Activated naive CD8-positive, alpha-beta T cell treated with anti-CD3 and anti-CD28 coated beads, Interleukin-2, amount 50 U/mL, for 24 hours (primary cell): ENCODE results near the gene TBC1D3B.
"Not testable (repeated sequence)": the region's sequence is repeated elsewhere in the genome, so short reads cannot be mapped to it uniquely, and the experiment has no call there.

ENCODE experiments used
- ATAC-seq: fragments of 150-1000 bp; cut with Tn5 transposase; one replicate; pipeline ENCODE4 v1.10.0; 2021
- DNase-seq: peaks from one replicate; pipeline ENCODE4 v3.0.0; 2021
- H3K27ac Mint-ChIP-seq: one replicate; pipeline ENCODE4 v1.8.0; 2021; ENCODE audit warnings: mild to moderate bottlenecking, mixed read lengths
- H3K27me3 Mint-ChIP-seq: one replicate; pipeline ENCODE4 v1.8.0; 2021; ENCODE audit warnings: mixed read lengths
- H3K36me3 Mint-ChIP-seq: one replicate; pipeline ENCODE4 v1.8.0; 2021; ENCODE audit warnings: low read depth, mixed read lengths
- H3K4me1 Mint-ChIP-seq: one replicate; pipeline ENCODE4 v1.8.0; 2021; ENCODE audit warnings: mixed read lengths
- H3K4me3 Mint-ChIP-seq: one replicate; pipeline ENCODE4 v1.8.0; 2021; ENCODE audit warnings: mild to moderate bottlenecking, moderate library complexity, mixed read lengths
- H3K9me3 Mint-ChIP-seq: one replicate; pipeline ENCODE4 v1.8.0; 2021; ENCODE audit warnings: mixed read lengths

The TBC1D3B gene

DNA sequence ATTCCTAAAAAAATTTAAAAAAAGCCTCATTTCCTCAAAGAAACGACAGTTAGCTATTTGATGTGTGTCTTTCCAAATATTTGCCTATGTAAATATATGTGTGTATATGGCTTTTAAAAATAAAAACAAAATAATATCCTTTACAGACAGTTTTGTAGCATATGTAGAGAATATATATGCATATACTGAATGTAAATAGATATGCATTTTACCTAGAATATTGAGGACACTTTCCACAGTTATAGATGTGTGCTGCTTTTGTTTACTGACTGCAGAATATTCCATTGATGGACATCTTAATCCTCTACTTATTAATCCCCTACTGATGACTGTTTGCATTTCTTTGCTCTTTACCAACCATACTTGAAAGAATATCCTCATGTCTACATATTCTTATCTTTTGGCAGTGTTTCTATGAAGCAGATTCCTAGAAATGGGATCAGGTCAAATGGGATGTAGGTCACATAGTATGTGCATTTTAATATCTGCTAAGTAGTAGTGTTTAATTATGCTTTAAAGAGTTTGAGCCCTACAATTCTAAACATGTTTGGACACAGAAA lies 16.9 kb upstream of the TBC1D3B start:
- no peak overlapping the region for H3K4me3 Mint-ChIP-seq
- DNase-seq (no peak), ATAC-seq (no peak)
- peaks cover 36% of the 10 kb centered on the region for H3K27me3 Mint-ChIP-seq
- peaks cover 66% of the 10 kb centered on the region for H3K4me1 Mint-ChIP-seq
- H3K36me3 Mint-ChIP-seq = no peaks in the 10 kb centered on the region
- no peaks in the 10 kb centered on the region for H3K9me3 Mint-ChIP-seq
- no peak overlapping the region for H3K27ac Mint-ChIP-seq

DNA sequence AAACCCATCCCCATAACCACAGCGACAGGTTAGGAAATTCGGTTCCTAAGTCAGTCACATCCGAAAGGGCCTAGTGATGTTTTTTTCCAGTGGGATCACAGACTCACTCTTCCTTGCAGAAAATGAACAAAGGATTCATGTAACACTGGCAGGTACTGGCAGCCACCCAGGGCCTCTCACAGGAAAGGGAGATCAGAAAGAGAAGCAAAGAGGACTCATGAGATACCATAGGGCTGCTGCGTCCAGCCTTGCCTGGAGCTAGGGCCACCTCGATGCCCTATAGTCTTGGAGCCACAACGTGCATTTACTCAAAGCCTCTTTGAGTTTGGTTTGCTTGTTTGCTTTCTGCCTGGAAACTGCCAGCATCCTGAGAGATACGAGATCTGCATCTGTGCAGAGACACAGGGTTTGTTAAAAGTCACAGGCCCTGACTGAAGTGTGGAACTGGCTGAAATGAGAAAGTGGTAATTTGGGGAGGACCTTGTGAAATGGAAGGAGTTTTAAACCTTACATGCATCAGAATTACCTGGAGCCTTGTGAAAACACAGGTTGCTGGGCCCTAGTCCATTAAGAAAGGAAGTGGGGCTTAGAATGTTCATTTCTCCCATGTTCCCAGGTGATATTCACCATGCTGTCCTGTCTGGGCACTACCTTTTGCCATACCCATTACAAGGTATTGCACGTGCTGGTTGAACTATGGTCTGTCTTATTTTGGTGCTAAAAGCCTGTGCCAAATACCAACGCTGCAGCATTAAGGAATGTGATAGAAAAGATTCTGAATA lies 14.3 kb upstream of the TBC1D3B start:
- Mint-ChIP-seq H3K27ac (peak overlapping the region; percentile 12), H3K4me1 (peaks cover 55% of the 10 kb centered on the region), H3K27me3 (peaks cover 51% of the 10 kb centered on the region)
- not testable (repeated sequence) for H3K4me3 Mint-ChIP-seq, ATAC-seq, H3K9me3 Mint-ChIP-seq, H3K36me3 Mint-ChIP-seq, DNase-seq

DNA sequence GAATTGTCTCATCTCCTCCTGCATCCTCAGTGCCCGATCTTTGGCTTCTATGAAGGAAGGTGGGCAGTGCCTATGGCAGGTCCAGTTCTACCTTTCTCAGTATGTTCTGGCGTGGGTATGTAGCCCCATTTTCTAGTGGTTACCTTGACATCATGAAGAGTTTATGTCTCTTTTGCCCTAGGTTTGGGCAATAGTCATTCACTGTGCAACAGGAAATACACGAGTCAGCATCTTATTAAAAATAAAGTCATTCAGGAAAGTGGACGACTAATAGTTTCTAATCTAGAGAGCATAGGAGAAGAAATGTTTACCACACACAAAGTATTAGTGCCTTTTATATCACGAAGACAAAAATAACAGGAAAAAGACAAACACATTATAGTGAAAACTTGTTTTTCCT lies 13.6 kb upstream of the TBC1D3B start:
- not testable (repeated sequence) for H3K27ac Mint-ChIP-seq, H3K9me3 Mint-ChIP-seq, ATAC-seq, H3K36me3 Mint-ChIP-seq, H3K4me3 Mint-ChIP-seq, DNase-seq
- Mint-ChIP-seq H3K4me1 (peaks cover 51% of the 10 kb centered on the region), H3K27me3 (peaks cover 54% of the 10 kb centered on the region)

DNA sequence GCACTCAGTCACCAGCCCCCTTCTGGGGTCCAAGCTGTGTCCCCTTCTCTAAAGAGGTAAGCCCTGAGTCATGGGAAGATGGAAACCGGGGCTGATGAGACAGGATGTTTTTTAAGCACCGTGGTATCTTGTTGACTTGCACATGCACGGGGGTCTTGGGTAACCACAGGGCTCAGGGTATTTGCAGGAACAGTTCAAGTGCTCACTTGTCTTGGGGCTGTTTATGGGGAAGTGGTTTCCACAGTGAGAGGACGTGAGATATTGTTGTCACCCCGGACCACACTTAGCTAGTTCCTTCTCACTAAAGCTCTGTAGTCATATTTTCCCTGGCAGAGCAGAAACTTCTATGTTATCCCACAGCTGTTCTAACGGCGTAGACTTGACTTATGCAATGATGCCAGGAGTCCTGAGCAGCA lies 12.5 kb upstream of the TBC1D3B start:
- peaks cover 62% of the 10 kb centered on the region for H3K27me3 Mint-ChIP-seq

DNA sequence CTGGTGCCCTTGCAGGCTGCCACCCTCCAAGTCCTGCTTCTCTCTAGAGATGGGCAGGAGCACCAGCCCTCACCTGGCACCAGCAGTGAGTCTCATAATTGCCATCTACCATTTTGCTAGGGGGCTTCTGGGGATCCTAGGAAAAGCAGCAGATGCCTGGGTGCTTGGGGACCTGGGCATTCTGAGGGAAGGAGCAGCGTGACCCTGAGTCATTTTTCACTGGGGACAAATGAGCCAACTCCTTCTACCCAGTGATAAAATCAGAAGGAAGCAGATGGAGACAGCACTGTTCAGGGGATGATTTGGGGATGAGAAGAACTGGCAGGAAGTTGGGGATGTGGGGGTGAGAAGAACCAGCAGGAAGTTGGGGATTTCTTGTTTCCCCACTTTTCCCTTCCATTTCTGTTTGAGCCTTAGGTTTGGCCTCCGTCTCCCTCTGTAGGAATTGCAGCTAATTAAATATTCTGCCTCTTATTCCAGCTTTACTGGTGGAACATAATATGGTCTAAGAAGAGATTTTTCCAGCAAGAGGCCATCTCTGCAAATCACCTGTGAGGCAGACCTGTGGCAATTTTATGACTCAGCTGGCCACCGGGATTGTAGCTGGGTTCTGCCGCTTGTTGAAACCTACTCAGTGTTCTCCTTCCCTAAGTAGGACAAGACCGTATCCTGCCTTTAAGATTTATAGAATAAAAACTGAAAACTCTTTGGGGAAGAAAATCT lies 11.7 kb upstream of the TBC1D3B start:
- ATAC-seq, H3K4me3 Mint-ChIP-seq, H3K9me3 Mint-ChIP-seq, H3K36me3 Mint-ChIP-seq, DNase-seq: not testable (repeated sequence)
- Mint-ChIP-seq H3K4me1 (peaks cover 52% of the 10 kb centered on the region), H3K27me3 (peaks cover 60% of the 10 kb centered on the region), H3K27ac (peak overlapping the region; percentile 68)

More for the DNA sequence above, 12.5 kb upstream of the TBC1D3B start:
- H3K36me3 Mint-ChIP-seq = no peaks in the 10 kb centered on the region
- H3K4me3 Mint-ChIP-seq = peak overlapping the region; percentile 3
- ATAC-seq = peak; percentile 91
- H3K4me1 Mint-ChIP-seq = peaks cover 52% of the 10 kb centered on the region
- DNase-seq = peak; percentile 63
- H3K9me3 Mint-ChIP-seq = no peaks in the 10 kb centered on the region
- peak overlapping the region; percentile 68 for H3K27ac Mint-ChIP-seq

DNA sequence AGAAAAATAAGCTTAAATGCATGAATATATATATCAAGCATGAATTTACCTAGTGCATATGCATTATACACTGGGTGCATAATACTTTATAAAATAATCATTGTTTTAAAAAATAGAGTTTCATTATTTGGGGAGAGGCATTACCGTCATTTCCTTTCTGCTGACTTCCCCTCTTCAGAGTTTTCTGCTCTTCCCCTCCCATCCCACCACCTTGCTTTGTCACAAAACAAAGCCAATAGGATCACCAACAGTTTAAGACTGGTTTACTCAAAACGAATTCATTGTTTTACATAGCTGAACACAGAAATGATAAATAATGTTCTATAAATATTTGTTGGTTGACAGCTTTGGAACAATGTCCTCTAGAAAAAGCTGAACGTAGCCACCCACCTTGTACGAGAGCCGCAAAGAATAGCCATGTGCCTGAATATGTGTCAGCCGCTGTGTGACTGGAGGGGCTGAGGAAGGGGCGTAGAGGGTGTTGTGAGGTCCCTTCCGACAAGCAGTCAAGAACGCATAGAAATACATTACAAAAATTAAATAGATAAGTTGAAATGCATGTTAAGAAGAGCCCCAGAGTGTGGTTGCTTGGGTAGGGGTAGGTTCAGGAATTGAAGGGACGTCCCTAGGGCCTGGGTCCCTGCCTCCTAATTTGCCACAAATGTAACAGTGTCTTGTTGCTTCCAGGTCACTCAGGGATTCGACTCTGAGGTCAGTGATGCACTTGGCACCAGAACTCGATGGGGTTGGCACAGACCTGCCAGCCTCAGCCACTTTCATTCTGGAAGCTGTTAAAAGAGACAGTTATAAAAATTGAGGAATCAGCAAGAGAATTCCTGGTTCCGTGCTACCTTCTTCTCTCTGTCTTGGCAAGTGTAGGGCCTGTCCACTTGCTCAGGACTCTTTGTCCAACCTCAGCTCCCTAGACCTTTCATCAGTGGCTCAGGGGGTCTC lies 10.7 kb upstream of the TBC1D3B start:
- Mint-ChIP-seq H3K27me3 (peaks cover 60% of the 10 kb centered on the region), H3K27ac (peak overlapping the region; percentile 68), H3K4me1 (peaks cover 49% of the 10 kb centered on the region)
- not testable (repeated sequence) for DNase-seq, H3K4me3 Mint-ChIP-seq, H3K36me3 Mint-ChIP-seq, H3K9me3 Mint-ChIP-seq, ATAC-seq

DNA sequence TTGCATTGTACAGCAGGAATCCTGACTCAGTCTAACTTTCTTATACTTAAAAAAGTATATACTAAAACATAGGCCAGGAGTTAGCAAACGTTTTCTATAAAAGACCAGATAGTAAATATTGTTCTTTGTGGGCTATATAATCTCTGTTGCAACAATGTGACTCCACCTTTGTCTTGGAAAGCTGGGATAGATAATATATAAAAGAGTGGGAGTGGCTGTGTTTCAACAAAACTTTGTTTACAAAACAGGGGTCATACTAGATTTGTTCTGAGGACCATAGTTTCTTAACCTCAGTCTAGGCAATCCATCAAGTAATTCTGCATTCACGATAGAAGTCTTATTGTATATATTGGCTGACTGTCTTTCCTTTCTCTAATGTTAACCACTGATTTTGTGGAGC lies 9.0 kb upstream of the TBC1D3B start:
- peaks cover 36% of the 10 kb centered on the region for H3K4me1 Mint-ChIP-seq
- H3K27me3 Mint-ChIP-seq = peaks cover 66% of the 10 kb centered on the region
- no peak overlapping the region for H3K27ac Mint-ChIP-seq
- no peaks in the 10 kb centered on the region for H3K36me3 Mint-ChIP-seq
- ATAC-seq (no peak), DNase-seq (no peak)
- no peak overlapping the region for H3K4me3 Mint-ChIP-seq
- no peaks in the 10 kb centered on the region for H3K9me3 Mint-ChIP-seq

DNA sequence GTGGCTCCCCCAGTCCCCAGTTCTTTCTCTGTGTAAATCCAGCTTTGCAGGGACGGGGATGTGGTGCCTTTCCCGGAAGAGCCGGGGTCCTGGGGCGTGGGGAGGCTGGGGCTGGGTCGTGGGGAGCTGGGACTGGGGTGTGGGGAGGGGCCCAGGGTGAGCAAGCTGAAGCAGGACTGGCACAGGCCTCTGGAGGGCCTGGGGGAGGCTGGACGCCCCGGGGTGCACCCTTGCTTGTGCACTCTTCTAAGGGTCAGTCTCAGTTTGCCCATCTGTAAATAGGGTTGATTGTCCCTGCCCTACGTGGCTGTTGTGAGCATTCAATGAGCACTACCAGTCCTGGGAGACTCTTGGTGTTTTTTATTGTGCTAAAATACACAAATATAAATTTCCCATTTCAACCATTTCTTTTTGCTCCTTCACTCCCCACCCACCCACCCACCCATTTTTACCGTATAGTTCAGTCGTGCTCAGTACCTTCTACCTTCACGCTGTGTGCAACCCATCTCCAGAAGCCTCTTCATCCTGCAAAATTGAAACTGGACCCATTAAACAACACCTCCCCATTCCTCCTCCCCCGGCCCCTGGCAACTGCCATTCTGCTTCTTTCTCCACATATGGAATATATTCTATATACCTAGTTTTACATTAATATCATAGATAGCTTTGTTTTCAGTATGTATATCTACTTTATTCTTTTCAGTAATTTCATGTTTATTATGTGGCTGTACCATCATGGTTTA lies 7.8 kb upstream of the TBC1D3B start:
- Mint-ChIP-seq H3K36me3 (no peaks in the 10 kb centered on the region), H3K27me3 (peaks cover 66% of the 10 kb centered on the region), H3K27ac (peak overlapping the region; percentile 59), H3K4me1 (peaks cover 30% of the 10 kb centered on the region), H3K4me3 (peak overlapping the region; percentile 61), H3K9me3 (no peaks in the 10 kb centered on the region)
- ATAC-seq (no peak), DNase-seq (no peak)

DNA sequence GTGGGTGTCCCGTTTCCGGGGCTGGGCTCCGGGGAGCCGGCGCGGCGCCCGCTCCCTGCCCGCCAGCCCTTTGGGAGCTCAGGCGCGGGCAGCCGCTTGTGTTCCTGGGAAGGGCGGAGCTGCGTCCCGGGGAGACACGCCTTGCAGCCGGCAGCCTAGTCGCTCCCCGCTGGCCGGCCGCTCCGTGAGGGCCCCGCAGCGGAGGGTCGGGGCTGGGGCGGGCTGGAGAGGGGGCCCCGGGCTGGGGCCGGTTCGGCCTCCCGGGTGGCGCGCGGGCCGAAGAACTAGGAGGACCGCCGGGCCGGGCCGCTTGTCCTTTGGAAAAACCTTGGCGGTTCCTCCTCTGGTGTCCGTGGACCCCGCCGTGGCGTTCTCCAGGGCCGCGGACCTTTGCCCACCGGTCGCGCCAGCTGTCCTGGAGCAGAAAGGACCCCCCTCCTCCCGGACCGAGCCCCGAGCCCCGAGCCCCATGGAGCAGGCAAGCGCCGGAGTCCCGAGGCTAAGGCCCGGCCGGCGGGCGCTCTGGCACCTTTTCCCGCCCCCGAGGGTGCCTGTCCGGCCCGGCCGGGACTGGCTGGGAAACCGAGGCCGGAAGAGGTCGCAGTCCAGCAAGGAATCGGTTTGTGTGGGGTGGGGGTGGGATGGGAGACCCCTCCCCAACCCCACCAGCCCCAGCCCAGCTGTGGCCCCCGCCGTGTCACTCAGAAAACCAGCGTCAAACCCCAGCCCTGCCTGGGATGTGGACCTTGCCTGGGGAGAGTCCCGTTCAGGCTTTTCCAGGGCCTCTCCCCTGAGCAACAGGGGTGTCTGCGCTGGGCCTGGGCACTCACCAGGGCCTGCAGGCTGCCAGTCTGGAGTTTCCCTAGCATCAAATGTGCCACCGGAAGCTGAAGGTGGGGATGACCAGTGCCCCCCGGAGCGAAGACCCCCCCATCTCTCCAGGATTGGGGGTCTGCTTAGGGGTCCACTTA lies 6.8 kb upstream of the TBC1D3B start:
- H3K9me3 Mint-ChIP-seq = no peaks in the 10 kb centered on the region
- peaks cover 62% of the 10 kb centered on the region for H3K27me3 Mint-ChIP-seq
- H3K36me3 Mint-ChIP-seq = no peaks in the 10 kb centered on the region
- no peak for DNase-seq
- no peak overlapping the region for H3K27ac Mint-ChIP-seq
- peak overlapping the region; percentile 61 for H3K4me3 Mint-ChIP-seq
- peak; percentile 27 for ATAC-seq
- peaks cover 21% of the 10 kb centered on the region for H3K4me1 Mint-ChIP-seq

DNA sequence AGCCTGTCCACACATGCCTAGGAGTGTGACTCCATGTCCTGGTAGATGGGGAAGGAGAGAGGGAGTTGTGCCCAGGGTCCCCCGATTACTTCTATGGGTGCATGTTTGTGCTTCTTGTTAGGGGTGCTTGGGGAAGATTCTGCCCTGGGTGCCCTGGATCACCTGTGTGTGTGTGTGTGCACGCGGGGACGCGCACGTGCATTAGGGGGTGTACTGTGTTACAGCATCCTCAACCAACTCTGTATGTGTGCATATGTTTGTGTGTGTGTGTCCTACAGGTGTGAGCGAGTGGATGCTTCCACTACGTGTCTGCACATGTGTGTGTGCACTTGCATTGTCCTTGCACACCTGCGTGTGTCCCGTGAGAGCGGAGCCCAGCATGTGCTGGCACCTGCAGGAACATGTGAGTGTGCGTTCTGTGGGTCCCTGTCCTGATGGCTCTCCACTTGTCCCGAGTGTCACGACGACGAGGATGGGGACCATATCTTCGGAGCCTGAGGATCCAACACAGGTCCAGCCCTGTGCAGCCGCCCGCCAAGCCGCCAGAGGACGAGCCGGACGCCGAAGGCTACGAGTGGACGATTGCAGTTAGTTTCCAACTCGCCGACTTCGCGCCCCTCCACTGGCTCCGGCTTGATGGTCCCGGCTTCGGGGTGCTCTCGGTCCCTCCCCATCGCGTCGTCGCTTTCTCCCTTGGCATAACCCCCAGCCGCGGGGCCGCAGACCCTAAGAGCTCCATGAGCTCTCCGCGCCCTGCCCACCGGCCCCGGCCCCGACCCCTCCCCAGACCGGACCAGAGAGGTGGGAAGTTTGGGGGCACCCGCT lies 6.0 kb upstream of the TBC1D3B start:
- no peak for DNase-seq
- Mint-ChIP-seq H3K36me3 (no peaks in the 10 kb centered on the region), H3K27me3 (peaks cover 54% of the 10 kb centered on the region), H3K4me1 (peaks cover 13% of the 10 kb centered on the region), H3K4me3 (peak overlapping the region; percentile 52), H3K9me3 (no peaks in the 10 kb centered on the region), H3K27ac (no peak overlapping the region)
- peak; percentile 17 for ATAC-seq

DNA sequence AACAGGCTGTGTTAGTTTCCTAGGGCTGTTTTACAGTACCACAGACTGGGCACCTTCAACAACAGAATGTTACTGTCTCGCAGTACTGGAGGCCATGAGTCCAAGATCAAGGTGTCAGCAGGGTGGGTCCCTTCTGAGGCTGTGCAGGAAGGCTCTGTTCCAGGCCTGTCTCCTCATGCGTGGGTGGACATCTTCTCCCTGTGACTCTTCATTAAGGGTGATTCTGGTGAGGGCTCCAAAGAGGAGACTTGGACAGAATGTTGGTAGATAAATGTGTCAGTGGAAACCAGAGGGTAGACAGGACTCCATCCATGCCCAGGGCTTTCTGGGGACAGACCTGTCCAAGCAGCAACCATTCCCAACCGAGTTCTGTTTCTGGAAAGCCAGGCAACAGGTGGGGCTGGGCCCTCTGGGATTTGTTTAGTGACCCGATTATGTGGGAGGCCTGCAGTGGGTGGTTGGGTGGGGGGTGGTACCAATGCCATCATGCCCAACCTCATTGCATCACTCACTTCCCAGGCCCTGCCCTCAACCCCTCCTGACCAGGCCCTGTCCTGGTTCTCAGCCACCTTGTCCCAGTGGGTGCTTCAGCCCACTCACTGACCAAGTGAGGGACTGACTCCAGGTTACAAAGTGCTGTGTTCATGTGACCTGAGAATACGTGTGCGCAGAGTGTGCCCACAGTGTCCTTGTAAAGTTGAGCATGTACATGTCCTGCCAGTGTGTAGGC lies 5.2 kb upstream of the TBC1D3B start:
- H3K36me3 Mint-ChIP-seq, H3K4me3 Mint-ChIP-seq, DNase-seq, H3K4me1 Mint-ChIP-seq, ATAC-seq, H3K27ac Mint-ChIP-seq, H3K9me3 Mint-ChIP-seq: not testable (repeated sequence)
- H3K27me3 Mint-ChIP-seq = peaks cover 47% of the 10 kb centered on the region

DNA sequence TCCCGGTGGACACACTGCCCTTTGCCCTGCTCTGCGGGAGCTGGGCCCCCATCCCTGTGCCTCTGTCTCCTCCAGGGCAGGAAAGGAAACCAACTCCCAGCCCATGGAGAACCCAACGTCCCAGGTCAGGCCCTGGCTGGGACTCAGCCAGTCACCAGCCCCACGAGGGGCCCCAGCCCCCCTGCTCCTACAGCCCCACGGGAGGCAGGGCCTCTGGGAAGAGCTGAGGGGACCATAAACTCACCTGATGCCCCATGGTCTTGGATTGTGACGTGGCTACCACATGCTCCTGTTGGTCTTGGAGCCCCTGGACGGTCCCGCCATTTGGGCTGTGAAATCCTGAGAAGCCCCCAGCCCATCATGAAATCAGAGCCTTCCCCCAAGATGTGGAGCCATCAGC lies 7.6 kb downstream of the TBC1D3B start:
- not testable (repeated sequence) for H3K4me1 Mint-ChIP-seq, DNase-seq, H3K27ac Mint-ChIP-seq, H3K4me3 Mint-ChIP-seq, ATAC-seq, H3K36me3 Mint-ChIP-seq, H3K27me3 Mint-ChIP-seq, H3K9me3 Mint-ChIP-seq
